Putamen (tissue), 1 donor: ENCODE measurements around the gene GLCE.
A peak's percentile ranks its signal among the peaks of the same experiment; 100 is the strongest.
"Not testable (repeated sequence)": the region's sequence is repeated elsewhere in the genome, so short reads cannot be mapped to it uniquely, and the experiment has no call there.

Source experiments
- DNase-seq: peaks from one replicate; pipeline ENCODE4 v3.0.0-alpha.2; 2016; ENCODE audit warnings: low spot score

Gene GLCE

DNA sequence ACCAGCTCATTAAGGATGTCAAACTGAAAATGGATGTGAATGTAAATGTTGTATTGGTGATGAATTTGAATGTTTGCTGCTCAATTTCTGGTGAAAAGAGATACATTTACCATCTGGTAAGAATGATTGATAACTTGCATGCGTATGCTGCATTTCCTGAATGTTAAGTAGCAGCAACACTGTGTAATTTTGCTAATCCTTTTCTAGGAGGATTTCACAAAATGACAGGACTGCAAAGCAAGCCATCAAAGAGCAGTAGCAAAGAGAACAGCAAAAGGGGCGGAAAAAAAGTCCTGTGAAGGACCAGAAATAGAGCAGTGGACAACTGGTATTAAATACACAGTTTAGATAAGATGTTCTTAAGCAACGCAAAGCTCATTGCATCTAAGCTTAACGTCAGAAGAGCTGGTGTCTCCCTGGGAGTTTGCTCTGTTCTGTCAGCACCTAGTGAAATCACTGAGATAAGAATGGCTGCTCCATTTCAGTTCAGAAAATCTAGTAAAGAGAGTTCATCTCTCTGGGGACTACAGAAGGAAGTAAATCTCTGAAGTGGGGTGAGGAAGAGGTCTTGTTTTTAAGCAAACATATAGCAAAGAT lies 114.7 kb downstream of the GLCE start:
- DNase-seq: no peak

GRCh38 chr15:69275933-69276560 lies 115.6 kb downstream of the GLCE start:
- no peak for DNase-seq

GRCh38 chr15:69277316-69277715 lies 116.9 kb downstream of the GLCE start:
- DNase-seq: no peak

- peak; percentile 29 for DNase-seq
Observed at GRCh38 chr15:69279636-69280035, 119.2 kb downstream of the GLCE start.

GRCh38 chr15:69280783-69281182 lies 120.3 kb downstream of the GLCE start:
- no peak for DNase-seq

DNA sequence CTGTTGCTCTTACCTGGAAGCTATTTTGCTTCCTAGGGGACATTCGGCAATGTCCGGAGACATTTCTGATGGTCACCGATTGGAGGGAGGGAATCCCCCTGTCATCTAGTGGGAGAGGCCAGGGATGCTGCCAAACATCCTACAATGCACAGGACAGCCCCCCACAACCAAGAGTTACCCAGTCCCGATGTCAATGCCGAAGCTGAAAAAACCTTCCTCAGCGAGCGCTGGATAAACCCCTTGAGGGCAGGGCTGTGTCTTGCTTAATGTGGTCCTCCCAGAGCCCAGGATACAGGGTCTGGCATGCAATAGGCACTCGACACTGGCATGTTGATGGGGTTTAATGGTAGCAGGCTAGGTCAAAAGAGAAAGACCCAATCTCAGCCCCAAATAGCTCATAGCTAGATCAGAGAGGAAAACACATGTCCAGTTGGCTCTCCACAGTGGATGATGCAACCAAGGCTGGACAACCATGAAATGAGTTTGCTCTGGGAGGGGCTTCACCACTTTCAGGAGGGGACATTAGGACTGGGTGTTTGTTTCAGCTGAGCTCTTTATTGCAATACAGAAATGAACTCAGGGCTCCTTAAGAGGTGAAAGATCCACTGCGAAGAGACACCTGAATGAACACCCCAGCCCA lies 121.8 kb downstream of the GLCE start:
- no peak for DNase-seq

DNA sequence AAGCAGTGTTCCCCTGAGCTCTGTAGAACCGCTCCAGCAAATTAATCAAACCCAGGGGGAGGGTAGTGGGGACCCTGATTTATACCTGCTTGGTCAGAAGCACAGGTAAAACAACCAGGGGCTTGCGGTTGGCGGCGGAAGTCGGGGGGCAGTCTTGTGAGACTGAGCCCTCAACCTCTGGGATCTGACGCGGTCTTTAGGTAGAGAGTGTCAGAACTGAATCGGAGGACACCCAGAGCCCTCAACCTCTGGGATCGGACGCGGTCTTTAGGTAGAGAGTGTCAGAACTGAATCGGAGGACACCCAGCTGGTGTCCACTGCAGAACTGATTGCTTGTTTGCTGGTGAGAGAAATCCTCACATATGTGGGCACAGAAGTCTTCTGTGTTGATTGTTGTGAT lies 125.4 kb downstream of the GLCE start:
- no peak for DNase-seq

DNA sequence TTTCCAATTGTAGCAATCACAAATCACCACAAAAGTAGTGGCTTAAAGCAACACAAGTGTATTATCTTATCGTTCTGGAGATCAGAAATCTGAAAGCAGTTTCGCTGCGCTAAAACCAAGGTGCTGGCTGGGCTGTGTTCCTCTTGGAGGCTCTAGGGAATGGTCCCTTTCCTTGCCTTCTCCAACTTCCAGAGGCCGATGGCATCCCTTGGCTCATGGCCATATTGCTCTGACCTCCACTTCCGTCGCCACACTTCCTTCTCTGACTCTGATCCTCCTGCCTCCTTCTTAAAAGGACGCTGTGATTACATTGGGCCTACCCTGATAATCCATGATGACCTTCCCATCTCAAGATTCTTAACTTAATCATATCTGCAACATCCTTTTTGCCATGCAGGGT lies 127.6 kb downstream of the GLCE start:
- no peak for DNase-seq

GRCh38 chr15:69288531-69289341 lies 128.3 kb downstream of the GLCE start:
- no peak for DNase-seq

DNA sequence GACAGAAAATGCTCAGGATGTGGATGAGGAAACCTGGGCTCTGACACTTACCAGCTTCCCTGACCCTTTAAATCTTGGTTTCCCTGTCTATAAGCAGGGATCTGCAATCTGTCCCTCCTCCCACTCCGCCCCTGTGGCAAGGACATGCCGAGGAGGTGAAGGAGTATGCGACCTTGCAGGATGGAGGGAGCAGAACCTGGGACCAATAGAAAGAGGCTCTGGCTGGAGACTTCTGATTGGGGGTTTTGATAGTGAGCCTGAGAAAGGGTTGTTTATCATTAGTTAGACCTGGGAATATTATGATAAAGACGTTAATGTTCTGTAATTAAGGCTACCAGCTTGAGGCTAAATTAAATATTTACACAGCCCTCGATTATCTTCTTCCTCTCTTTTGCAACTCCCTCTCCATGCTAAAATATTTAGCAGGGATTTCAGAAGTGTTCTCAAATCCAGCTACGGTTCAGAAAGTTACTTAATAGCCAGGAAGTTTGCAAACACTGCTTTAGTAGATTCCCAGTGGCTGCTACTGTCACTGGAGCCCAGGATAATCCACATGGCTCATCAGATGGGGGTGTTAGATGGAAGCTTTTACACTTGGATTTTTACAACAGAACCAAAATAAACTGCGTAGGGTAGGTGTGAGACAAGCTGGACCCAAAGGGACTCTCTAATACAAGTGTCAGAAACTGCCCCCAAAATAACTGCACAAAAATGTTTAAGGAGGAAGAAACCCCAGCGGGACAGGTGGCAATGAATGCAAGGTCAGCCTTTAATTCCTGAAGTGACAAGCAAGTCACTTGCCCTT lies 129.1 kb downstream of the GLCE start:
- DNase-seq: no peak

DNA sequence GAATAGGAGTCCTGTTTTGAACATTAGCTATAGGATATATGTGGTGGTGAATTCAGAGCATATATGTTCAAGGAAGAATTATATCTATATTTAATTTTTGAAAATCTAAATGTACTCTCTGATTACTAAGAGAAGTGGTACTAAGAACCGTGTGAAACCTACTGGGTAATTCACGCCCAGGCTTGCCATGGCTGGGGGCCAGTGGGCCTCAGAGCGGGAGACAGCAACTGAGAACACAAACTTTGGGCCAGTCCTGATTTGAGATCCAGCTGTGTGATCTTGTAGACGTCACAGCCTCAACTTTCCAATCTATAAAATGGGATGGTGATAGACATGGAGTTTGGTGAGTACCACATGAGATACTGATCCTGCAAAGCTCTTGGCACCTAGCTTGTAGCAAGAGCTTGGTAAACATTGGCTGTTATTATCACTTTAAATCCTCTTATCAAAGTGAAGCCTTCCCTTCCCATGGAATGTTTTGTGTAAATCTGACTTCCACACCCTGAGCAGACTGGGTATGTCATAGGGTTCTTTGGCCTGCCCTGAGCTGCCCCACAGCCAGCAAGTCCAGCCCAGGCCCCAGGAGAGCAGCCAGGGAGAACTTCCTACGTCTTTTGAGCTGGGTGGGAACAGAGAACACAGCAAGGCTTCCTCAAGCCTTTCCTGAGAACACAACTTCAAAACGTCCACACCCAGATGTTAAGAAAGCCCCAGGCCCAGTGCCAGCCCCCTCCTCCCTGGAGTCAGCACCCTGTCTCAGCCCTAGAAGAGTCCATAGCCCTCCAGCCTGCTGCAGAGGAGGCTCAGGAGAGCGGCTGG lies 130.1 kb downstream of the GLCE start:
- DNase-seq: no peak

- not testable (repeated sequence) for DNase-seq
Observed at GRCh38 chr15:69291651-69292050, 131.2 kb downstream of the GLCE start.

DNA sequence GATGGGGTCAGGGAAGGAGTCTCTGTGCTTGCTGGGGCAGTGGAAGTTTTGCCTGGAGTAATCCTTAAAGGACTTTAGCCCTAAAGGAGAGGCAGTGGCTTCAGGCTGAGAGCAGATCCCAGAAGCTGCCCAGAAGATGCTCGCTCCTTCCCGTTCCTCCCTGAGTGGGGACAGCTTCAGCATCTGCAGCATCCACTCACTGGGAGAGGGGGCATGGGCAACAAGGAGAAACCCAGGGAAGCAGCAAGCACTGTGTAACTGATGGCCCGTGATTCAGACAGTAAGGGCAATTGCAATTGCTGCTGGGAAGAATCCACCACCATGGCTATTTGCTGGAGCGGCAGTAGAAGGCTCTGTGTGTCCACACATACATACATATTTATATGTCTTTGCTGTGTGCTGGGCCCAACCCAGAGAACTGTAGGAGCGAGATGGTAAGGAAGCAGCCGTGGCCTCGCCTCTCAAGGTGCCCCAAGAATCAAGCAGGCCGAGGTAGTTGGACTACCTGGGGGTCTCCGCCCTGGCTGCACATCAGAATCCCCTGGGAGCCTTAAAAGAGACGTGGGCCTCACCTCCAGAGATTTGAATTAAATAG lies 132.5 kb downstream of the GLCE start:
- DNase-seq: no peak

- DNase-seq: no peak
Observed at GRCh38 chr15:69293741-69294615, 133.5 kb downstream of the GLCE start.

GRCh38 chr15:69296606-69297005 lies 136.2 kb downstream of the GLCE start:
- no peak for DNase-seq

DNA sequence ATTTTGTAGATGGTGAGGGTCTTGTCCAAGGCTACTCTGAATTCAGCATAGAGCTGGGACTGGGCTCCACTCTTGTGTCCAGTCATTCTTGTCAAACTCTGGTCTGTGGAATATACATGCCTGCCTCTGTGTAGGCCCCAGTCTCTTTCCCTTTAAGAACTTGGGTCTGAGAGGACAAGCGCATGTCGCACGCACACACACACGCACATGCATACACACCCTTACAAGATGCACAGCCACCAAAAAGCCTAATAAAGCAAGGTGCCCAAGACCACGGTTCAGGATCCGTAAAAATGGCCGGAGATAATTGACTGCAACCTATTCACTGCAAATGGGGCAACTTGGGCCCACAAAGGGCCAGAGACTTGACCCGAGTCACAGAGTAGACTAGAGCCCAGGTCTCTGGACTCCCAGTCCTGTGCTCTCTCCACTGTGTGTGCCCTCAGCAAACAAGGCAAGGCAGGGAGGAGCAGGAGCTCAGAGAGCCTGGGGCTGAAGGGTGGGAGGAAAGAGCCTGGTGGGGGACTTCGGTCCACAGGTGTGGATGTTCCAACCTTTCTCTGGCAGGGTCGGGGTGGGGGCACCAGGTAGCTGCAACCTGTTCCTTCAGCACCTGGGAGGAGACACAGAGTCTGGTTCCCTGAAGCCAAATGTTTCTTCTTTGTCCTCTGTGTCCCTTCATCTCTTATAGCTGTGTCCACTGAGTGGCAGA lies 137.4 kb downstream of the GLCE start:
- DNase-seq: no peak

DNA sequence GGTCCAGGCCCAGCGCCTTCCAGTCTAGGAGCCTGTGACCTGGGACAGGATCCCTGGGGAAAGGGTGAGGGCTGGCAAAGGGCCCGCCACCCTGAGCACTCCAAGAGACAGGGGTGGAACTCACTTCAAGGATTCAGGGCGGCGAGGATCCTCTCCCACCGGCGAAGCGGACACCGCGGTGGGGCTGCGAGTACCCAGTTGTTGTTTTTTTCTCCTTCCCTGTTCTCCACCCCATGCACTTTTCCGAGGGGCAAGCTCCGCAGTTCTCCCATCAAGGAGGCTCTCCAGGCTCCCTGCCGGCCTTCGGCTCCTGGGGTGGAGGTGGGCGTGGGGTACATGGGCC lies 137.9 kb downstream of the GLCE start:
- DNase-seq: no peak

DNA sequence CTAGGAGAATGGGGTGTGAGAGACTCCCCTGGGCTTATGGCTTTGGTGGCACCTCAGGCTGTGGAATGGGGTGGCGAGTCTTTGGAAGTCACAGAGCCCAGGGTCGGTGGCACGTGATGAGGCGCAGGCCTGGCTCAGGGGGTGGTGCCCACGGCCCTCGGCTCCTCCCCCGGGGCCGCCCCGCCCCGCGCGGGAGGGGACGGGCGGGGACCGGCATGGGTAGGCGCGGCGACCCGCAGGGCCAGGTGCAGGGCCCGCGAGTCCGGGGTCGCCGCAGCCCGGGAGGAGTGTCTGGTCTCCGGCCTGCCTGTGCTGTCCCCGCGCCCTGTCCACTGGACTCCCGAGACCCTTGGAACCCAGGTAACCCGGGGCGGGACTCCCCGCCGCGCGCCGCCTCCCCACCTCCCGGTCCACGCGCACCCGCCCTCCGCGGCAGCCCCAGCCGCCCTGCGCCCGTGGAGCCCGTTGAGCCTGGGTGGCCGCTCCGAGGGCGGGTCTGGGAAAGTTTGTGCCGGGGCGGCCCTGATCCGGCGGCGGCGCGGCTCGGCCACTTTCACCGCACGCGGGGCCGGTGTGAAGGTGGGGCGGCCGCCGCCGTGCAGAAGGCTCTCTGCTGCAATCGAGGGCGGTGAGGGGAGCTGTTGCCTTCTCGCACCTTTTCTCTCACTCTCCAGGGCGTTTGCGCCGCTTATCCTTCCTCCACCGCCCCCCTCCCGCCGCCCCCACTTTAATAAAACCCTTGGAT lies 138.4 kb downstream of the GLCE start, which contains the start of gene PAQR5:
Gene PAQR5, plus strand, starts transcription at position 216 of the 745 bp plus-strand sequence. CDS start 61,169 bp downstream, outside the sequence.
- DNase-seq: no peak
